AG08396 (cell line): Measurements from ENCODE around the gene SLC27A1.
"Not testable (repeated sequence)": the region's sequence is repeated elsewhere in the genome, so short reads cannot be mapped to it uniquely, and the experiment has no call there.

ENCODE experiments used
- DNase-seq: peaks from one replicate; pipeline ENCODE4 v3.0.0; 2012; ENCODE audit warnings: low spot score, mixed read lengths

Gene SLC27A1

DNA sequence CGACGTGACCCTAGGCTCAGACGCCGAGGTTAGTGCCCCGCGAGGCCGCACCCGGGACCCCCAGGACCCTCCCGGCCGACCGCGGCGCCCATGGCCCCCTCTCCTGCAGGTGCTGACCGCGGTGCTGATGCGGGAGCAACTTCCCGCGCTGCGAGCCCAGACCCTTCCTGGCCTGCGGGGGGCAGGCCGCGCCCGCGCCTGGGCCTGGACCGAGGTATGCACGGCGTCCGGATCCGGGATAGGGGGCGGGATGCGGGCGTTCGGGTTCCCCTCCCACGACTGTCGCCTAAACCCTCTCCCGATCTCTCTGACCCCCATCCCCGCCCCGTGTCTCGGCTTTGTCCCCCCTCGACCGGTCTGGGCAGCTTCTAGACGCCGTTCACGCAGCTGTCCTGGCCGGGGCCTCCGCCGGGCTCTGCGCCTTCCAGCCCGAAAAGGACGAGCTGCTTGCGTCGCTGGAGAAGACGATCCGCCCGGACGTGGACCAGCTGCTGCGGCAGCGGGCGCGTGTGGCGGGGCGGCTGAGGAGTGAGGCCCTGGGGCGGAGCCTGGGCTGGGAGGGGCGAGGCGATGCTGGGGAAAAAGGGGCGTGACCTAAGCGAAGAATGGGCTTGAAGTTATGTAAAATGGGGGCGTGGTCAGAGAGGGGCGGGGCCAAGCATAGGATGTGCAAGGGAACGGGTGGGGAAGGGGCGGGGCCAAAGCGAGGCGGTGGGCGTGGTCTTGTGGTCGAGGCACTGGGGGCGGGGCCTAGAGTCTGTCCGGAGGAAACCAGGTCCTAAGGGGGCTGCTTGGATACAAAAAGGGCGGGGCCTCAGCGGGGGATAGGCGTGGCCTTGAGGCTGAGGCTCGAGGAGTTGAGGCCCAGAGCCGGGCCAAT is 69.2 kb downstream of the SLC27A1 start:
- DNase-seq, result peak; percentile 99

DNA sequence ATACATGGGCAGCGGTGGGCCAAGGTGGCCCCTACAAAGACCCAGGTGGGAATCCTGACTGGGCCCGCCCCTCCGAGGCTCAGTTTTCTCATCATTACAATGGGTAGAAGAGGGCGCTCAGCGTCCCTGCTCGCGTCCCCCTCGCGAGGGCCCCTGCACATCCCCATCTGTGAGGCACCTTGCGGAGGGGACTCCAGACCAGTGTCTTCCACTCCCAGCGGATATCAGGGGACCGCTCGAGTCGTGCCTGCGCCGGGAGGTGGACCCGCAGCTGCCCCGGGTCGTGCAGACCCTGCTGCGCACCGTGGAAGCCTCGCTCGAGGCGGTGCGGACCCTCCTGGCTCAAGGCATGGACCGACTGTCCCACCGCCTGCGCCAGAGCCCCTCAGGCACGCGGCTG is 69.8 kb downstream of the SLC27A1 start:
- DNase-seq, result no peak

DNA sequence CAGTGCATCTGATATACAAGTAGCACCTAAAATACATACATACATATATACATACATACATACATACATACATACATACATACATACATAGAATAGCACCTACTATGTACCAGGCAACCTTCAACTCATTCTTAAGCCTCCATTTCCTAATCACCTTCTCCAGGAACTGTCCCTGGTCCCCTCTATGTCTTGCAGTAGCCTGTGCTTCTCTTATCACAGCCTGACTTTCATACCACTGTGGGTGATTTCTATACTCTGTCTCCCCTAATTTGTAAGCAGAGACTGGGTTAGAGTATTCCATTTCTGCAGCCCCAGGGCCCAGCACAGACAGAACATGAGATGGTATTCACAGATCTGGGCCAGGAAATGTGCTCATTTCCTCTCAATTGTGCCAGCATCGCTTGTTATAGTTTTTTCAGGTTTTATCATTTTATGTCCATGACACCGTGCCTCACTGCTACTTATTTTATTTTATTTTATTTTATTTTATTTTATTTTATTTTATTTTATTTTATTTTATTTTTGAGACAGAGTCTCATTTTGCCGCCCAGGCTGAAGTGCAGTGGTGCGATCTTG is 70.9 kb downstream of the SLC27A1 start:
- DNase-seq, result no peak

DNA sequence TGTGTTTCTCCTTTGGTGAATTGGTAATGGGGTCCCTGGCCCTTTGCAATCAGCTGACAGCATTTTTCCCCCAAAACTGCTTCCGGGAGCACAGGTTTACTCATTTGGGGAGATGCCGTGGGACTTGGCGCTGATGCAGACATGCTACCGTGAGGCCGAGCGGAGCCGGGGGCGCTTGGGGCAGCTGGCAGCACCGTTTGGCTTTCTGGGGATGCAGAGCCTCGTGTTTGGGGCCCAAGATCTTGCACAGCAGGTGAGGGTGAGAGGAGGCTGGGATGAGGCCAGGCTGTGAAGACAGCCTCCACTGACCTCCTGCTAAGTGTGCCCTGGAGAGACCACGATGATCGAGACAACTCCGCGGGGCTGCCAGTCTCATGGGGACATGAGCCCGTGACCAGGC is 71.7 kb downstream of the SLC27A1 start:
- DNase-seq, result no peak

DNA sequence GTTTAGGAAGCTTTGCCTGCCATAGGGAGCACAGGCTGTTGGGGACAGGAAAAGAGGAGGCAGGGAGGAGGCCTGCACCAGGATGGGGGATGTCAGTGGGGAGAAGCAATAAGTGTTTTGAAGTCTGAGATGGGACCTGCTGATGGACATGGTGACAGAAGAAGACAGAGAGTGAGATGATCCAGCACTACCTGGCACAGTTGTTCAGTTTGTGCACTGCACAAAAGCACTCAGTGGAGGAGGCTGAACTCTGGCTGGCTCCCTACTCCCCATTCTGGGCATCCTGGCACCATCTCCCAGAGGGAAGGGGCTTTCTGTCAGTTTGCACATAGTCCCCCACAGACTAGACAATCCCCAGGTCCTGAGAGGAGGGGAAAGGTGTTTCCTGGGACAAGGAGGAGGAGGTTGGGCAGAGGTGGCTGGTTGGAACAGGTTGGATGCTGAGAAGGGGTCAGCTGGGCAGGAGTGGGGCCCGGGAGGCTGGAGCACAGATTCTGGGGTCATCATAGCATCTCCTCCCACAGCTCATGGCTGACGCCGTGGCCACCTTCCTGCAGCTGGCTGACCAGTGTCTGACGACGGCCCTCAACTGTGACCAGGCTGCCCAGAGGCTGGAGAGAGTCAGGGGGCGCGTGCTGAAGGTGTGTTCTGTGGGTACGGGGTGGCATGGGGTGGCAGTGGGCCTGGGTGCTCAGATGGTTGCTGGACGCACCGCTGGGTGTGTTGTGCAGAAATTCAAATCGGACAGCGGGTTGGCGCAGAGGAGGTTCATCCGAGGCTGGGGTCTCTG is 72.7 kb downstream of the SLC27A1 start:
- DNase-seq, result no peak

DNA sequence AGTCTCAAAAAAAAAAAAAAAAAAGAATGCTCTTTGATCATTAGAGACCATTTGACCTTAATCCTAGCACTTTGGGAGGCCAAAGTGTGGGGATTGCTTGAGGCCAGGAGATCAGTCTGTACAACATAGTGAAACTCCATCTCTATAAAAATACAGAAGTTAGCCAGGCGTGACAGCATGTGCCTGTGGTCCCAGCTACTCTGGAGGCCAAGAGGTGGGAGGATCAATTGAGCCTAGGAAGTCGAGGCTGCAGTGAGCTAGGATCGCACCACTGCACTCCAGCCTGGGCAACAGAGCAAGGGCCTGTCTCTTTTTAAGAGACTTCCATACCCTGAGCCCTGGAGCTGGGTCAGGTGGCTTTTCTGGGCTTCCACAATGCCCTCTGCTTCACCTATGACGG is 73.7 kb downstream of the SLC27A1 start:
- DNase-seq, result no peak

DNA sequence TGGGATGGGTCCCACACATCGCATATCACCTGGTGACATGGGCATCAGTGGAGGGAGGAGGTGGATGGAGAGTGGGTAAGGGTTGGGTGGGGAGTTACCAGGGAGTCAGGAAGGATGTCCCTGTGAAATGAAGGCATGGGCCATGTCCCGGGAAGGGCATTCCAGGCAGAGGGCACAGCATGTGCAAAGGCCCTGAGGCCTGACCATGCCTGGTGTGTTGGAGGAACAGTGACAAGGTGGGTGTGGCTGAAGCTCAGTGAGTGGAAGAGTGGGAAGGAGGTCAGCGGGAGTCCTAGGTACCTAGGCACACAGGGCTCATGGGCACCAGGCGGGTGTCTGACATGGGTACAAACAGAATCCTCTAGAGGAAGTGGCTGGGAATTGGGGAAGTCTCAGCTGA is 74.1 kb downstream of the SLC27A1 start:
- DNase-seq, result no peak

DNA sequence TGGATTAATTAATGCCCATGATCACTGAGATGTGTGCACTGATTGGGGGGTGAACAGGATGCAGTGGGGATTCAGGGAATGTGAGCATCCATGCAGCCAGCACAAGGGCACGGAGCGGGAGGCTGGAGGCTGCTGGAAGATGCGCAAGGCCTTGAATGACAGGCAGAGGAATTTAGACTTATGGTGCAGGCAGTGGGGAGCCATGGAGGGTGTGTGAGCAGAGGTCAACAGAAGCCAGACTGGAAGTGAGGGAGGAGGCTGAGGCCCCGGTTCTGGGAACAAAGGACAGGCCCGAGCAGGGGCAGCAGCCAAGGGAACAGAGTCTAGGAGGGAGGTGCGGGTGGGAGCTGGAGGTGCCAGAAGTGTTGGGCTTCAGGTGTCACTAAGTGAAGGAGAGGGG is 77.8 kb downstream of the SLC27A1 start:
- DNase-seq, result no peak

DNA sequence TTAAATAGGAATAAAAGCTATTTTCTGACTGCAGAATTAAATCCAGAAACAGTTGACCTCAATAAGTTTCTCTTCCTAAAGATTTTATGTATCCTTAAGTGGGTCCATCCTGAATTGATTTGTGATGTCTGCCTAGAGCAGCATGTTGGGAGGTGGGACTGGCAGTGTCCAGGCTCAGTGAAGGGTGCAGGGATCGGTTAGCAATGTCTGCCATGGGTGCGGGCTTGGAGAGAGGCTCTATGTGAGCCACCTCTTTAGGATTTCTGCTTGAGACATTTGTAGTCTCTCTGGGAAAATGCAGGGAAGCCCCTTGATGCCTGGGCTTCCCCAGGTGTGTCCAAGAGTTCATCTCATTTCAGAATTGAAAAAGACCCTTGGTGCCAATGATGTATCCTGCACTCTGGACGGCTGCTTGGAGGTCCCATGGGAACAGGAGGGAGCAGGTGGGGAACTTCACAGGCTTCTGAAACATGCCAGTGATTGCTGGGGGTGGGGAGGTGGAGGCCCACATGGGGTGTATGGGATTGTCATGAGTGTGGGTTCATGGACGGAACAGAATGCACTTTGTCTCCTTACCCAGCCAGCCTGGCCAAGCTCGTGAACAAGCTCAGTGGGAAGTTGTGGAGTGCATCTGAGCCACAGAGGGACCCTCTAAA is 78.9 kb downstream of the SLC27A1 start:
- no peak for DNase-seq

DNA sequence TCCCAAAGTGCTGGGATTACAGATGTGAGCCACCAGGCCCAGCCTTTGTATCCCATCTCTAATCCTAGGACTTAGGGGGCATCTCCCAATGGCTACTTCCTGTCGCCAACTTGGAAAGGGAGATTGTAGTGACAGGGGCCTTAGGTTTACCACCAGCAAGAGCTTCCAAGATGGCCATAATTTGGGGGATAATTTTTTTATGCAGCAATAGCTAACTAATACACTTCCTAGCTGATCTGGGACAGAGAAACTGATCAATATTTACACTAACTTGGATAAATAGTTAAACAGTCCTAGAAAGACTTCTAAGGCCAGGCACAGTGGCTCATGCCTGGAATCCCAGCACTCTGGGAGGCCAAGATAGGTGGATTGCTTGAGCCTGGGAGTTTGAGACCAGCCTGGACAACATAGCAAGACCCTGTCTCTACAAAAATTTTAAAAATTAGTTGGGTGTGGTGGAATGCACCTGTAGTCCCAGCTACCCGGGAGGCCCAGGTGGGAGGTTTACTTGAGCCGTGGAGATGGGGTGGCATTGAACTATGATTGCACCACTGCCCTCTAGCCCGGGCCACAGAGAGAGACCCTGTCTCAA is 79.8 kb downstream of the SLC27A1 start:
- DNase-seq, result no peak

DNA sequence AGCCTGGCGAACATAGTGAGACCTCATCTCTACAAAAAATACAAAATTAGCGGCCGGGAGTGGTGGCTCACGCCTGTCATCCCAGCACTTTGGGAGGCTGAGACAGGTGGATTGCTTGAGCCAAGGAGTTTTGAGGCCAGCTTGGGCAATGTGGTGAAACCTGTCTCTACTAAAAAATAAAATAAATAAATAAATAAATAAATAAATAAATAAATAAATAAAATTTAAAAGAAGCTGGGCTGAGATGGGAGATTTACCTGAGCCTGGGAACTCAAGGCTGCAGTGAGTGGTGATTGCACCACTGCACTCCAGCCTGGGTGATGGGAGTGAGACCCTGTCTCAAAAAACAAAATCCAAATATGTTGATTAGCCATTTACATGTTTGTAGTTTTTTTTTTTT is 82.4 kb downstream of the SLC27A1 start:
- DNase-seq, result not testable (repeated sequence)

DNA sequence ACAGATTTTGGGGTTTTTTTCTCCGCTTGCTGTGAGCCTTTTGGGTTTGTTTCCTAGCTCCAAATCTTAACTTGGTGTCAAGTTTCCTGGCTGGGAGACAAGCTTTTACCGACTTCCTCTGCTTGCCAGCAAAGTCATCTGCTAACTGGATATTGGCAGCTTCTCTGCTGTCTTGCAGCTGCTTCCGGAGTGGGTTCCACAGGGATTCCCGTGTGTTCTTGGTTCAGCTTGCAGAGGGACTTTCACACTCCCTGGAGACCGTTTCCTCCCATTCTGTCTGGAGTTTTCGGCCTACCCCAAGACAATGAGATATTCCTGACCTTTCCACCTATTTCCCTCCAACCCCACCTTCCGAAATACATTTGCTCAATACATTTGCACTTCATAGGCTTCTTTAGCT is 82.9 kb downstream of the SLC27A1 start:
- DNase-seq, result peak; percentile 74

DNA sequence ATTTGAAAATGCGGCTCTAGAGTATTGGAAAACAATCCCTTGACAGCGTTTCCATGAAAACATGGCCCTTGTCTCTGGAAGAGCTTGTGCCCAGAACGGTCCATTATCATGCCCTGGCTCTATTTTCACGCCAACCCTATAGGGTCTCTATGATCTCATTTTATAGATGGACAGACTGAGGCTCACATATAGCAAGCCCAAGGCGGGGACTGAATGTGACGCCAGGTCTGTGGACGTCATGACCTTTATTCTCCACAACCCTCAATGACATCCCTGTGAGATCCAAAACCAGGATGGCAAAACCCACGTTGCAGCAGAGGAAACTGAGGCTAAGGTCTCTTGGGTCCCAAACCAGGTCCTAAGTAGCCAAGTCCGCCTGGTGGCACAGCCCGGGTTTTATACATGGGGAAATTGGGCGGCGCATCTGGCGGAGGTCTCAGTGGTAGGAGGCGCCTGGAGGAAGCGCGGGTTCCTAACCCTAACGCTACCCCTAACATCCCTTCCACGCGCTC is 84.7 kb downstream of the SLC27A1 start:
- no peak for DNase-seq

DNA sequence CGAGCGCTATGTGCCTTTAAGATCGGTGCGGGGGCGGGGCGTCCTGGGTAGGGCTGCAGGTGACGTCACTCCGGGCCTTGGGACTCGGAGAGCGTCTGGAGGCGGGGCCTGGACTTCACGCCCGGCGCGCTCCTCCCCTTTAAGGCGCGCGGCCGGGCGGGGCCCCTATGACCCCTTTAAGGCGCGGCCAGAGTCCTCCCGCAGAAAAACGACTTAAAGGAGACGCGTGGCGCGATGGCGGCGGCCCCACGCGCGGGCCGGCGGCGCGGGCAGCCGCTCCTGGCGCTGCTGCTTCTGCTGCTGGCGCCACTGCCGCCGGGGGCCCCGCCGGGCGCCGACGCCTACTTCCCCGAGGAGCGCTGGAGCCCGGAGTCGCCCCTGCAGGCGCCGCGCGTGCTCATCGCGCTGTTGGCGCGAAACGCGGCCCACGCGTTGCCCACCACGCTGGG is 85.2 kb downstream of the SLC27A1 start, which contains the start of gene COLGALT1:
TSS of gene COLGALT1 (plus strand) at position 170 of the 449 bp plus-strand sequence. CDS start at position 235, 65 bp downstream.
- DNase-seq, result peak; percentile 98
